Keratinocyte (primary cell): Measurements from ENCODE around the gene EXOC3L2.

ENCODE experiments used
- CTCF ChIP-seq, 3 experiments: IDR thresholded peaks in 1 of 3; conservative IDR thresholded peaks in 1 of 3; optimal IDR thresholded peaks in 1 of 3; 2 replicates in 2 of 3; 3 replicates in 1 of 3; pipeline versions ENCODE3 to v1.5.1; 2011; ENCODE audit warnings: low read length in 3 of 3, mild to moderate bottlenecking in 3 of 3, moderate library complexity in 2 of 3, control low read depth in 1 of 3, inconsistent platforms in 1 of 3; ENCODE audit not compliant: insufficient read depth in 2 of 3; ENCODE audit errors: extremely low read depth in 1 of 3
- EZH2 ChIP-seq: IDR thresholded peaks from one replicate; pipeline ENCODE4 v1.6.1; 2012; ENCODE audit warnings: inconsistent platforms, mild to moderate bottlenecking, low read length, moderate library complexity

GRCh38 chr19:45264781-45265317 lies 19.6 kb upstream of the EXOC3L2 start:
- TF ChIP-seq CTCF (optimal IDR thresholded peaks at IDR 0.05 in 1 of 3, IDR thresholded peaks at IDR 0.05 in 1 of 3, conservative IDR thresholded peaks at IDR 0.05 in 1 of 3; ENCODE audit: extremely low read depth in 1 of 3, insufficient read depth in 2 of 3, low read length in 3 of 3) (no peak), EZH2 (no peak)
